Measurements from ENCODE around the gene LRP1-AS.

Gene LRP1-AS

DNA sequence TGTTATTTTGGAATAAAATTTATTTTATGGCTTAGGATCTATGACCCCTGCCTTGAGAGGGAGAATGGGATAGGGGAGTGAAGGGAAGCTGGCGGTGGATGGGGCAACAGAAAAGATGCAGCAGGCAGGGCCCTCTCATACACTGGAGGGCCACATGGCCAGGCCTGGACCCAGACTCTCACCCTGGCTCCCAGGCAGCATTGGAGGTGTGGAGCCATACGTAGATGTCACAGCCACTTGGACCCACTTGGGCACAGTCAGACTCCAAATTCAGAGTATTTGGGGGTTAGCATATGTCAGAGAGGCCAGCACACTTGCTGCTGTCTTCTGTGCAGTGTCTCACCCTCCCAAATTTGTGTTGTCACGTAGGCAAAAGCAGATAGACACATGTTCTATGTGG lies 52.0 kb downstream of the LRP1-AS start:
- DNase-seq: no peak

All from NCI-H82 (cell line).